ENCODE data around the gene FUT8. TPM values are rescaled to one million over a fixed set of nuclear protein-coding genes. Genes with fewer than 3 reads are reported as not detected.

The FUT8 gene
- total and polyA plus RNA-seq, 5 donors, result 5.2 to 16.9 (median 14.8) TPM

- intact Hi-C loops (cut with DNase I), result no loop called here
- H3K4me1 ChIP-seq (ENCODE audit: control insufficient read depth, insufficient read depth, low read length), result no peaks in the 10 kb centered on the region
- H3K4me3 ChIP-seq (ENCODE audit: low read length), result no peak overlapping the region
- WGBS, result 72% methylated on average over 2 of the region's 2 CpGs
- H3K9me3 ChIP-seq (ENCODE audit: control insufficient read depth, low read length), result no peaks in the 10 kb centered on the region
- no peak for ATAC-seq
- no peak for DNase-seq
- H3K27me3 ChIP-seq (ENCODE audit: control insufficient read depth, insufficient read depth), result no peaks in the 10 kb centered on the region
- no peak overlapping the region for H3K27ac ChIP-seq (ENCODE audit: low read length)
These were observed 148.0 kb downstream of the FUT8 start for GRCh38 chr14:65560340-65561027.

- ATAC-seq (no peak), DNase-seq (no peak)
- intact Hi-C loops (cut with DNase I), result no loop called here
- H3K27me3 ChIP-seq (ENCODE audit: control insufficient read depth, insufficient read depth), result no peaks in the 10 kb centered on the region
- 98% methylated on average over 4 of the region's 4 CpGs for WGBS
- no peaks in the 10 kb centered on the region for H3K4me1 ChIP-seq (ENCODE audit: control insufficient read depth, insufficient read depth, low read length)
- H3K9me3 ChIP-seq (ENCODE audit: control insufficient read depth, low read length), result no peaks in the 10 kb centered on the region
- no peak overlapping the region for H3K4me3 ChIP-seq (ENCODE audit: low read length)
- H3K27ac ChIP-seq (ENCODE audit: low read length), result no peak overlapping the region
These were observed 151.8 kb downstream of the FUT8 start for GRCh38 chr14:65564370-65564769.

- Histone ChIP-seq H3K27ac (ENCODE audit: low read length) (no peak overlapping the region), H3K9me3 (ENCODE audit: control insufficient read depth, low read length) (no peaks in the 10 kb centered on the region), H3K4me3 (ENCODE audit: low read length) (no peak overlapping the region), H3K27me3 (ENCODE audit: control insufficient read depth, insufficient read depth) (no peaks in the 10 kb centered on the region), H3K4me1 (ENCODE audit: control insufficient read depth, insufficient read depth, low read length) (no peaks in the 10 kb centered on the region)
- intact Hi-C loops (cut with DNase I), result no loop called here
- DNase-seq, result no peak
- 62% methylated on average over 1 of the region's 1 CpG for WGBS
- no peak for ATAC-seq
These were observed 153.4 kb downstream of the FUT8 start for GRCh38 chr14:65565948-65566347.

GRCh38 chr14:65566820-65567522, 154.4 kb downstream of the FUT8 start:
- Histone ChIP-seq H3K27ac (ENCODE audit: low read length) (no peak overlapping the region), H3K27me3 (ENCODE audit: control insufficient read depth, insufficient read depth) (no peaks in the 10 kb centered on the region), H3K9me3 (ENCODE audit: control insufficient read depth, low read length) (no peaks in the 10 kb centered on the region), H3K4me1 (ENCODE audit: control insufficient read depth, insufficient read depth, low read length) (no peaks in the 10 kb centered on the region), H3K4me3 (ENCODE audit: low read length) (no peak overlapping the region)
- WGBS, result 93% methylated on average over 5 of the region's 5 CpGs
- no peak for DNase-seq
- ATAC-seq, result no peak
- intact Hi-C loops (cut with DNase I), result no loop called here

GRCh38 chr14:65574611-65575010, 162.1 kb downstream of the FUT8 start:
- Histone ChIP-seq H3K9me3 (ENCODE audit: control insufficient read depth, low read length) (no peaks in the 10 kb centered on the region), H3K4me1 (ENCODE audit: control insufficient read depth, insufficient read depth, low read length) (no peaks in the 10 kb centered on the region), H3K27me3 (ENCODE audit: control insufficient read depth, insufficient read depth) (no peaks in the 10 kb centered on the region), H3K4me3 (ENCODE audit: low read length) (no peak overlapping the region), H3K27ac (ENCODE audit: low read length) (no peak overlapping the region)
- DNase-seq (no peak), ATAC-seq (no peak)
- WGBS, result 46% methylated on average over 2 of the region's 2 CpGs
- intact Hi-C loops (cut with DNase I), result no loop called here

GRCh38 chr14:65575389-65575788, 162.9 kb downstream of the FUT8 start:
- 97% methylated on average over 6 of the region's 6 CpGs for WGBS
- H3K27me3 ChIP-seq (ENCODE audit: control insufficient read depth, insufficient read depth), result no peaks in the 10 kb centered on the region
- no peak overlapping the region for H3K4me3 ChIP-seq (ENCODE audit: low read length)
- intact Hi-C loops (cut with DNase I), result no loop called here
- H3K9me3 ChIP-seq (ENCODE audit: control insufficient read depth, low read length), result no peaks in the 10 kb centered on the region
- DNase-seq (no peak), ATAC-seq (no peak)
- no peak overlapping the region for H3K27ac ChIP-seq (ENCODE audit: low read length)
- no peaks in the 10 kb centered on the region for H3K4me1 ChIP-seq (ENCODE audit: control insufficient read depth, insufficient read depth, low read length)

- Histone ChIP-seq H3K4me1 (ENCODE audit: control insufficient read depth, insufficient read depth, low read length) (peaks cover 2% of the 10 kb centered on the region), H3K27me3 (ENCODE audit: control insufficient read depth, insufficient read depth) (no peaks in the 10 kb centered on the region), H3K9me3 (ENCODE audit: control insufficient read depth, low read length) (no peaks in the 10 kb centered on the region), H3K4me3 (ENCODE audit: low read length) (no peak overlapping the region), H3K27ac (ENCODE audit: low read length) (no peak overlapping the region)
- 86% methylated on average over 1 of the region's 1 CpG for WGBS
- intact Hi-C loops (cut with DNase I), result no loop called here
- DNase-seq, result no peak
- ATAC-seq, result no peak
These were observed 168.4 kb downstream of the FUT8 start for GRCh38 chr14:65580973-65581372.

- H3K27ac ChIP-seq (ENCODE audit: low read length), result no peak overlapping the region
- 94% methylated on average over 3 of the region's 3 CpGs for WGBS
- intact Hi-C loops (cut with DNase I), result no loop called here
- no peaks in the 10 kb centered on the region for H3K27me3 ChIP-seq (ENCODE audit: control insufficient read depth, insufficient read depth)
- H3K4me1 ChIP-seq (ENCODE audit: control insufficient read depth, insufficient read depth, low read length), result peaks cover 2% of the 10 kb centered on the region
- no peak for DNase-seq
- no peaks in the 10 kb centered on the region for H3K9me3 ChIP-seq (ENCODE audit: control insufficient read depth, low read length)
- no peak for ATAC-seq
- H3K4me3 ChIP-seq (ENCODE audit: low read length), result no peak overlapping the region
These were observed 168.8 kb downstream of the FUT8 start for GRCh38 chr14:65581378-65581777.

- peaks cover 2% of the 10 kb centered on the region for H3K4me1 ChIP-seq (ENCODE audit: control insufficient read depth, insufficient read depth, low read length)
- H3K27me3 ChIP-seq (ENCODE audit: control insufficient read depth, insufficient read depth), result no peaks in the 10 kb centered on the region
- no peak overlapping the region for H3K4me3 ChIP-seq (ENCODE audit: low read length)
- ATAC-seq (no peak), DNase-seq (no peak)
- 95% methylated on average over 3 of the region's 3 CpGs for WGBS
- H3K9me3 ChIP-seq (ENCODE audit: control insufficient read depth, low read length), result no peaks in the 10 kb centered on the region
- no peak overlapping the region for H3K27ac ChIP-seq (ENCODE audit: low read length)
- intact Hi-C loops (cut with DNase I), result no loop called here
These were observed 169.3 kb downstream of the FUT8 start for GRCh38 chr14:65581799-65582198.

- 96% methylated on average over 1 of the region's 1 CpG for WGBS
- no peaks in the 10 kb centered on the region for H3K27me3 ChIP-seq (ENCODE audit: control insufficient read depth, insufficient read depth)
- no peaks in the 10 kb centered on the region for H3K9me3 ChIP-seq (ENCODE audit: control insufficient read depth, low read length)
- H3K27ac ChIP-seq (ENCODE audit: low read length), result no peak overlapping the region
- peaks cover 2% of the 10 kb centered on the region for H3K4me1 ChIP-seq (ENCODE audit: control insufficient read depth, insufficient read depth, low read length)
- no peak for DNase-seq
- ATAC-seq, result no peak
- no peak overlapping the region for H3K4me3 ChIP-seq (ENCODE audit: low read length)
- intact Hi-C loops (cut with DNase I), result no loop called here
These were observed 172.7 kb downstream of the FUT8 start for GRCh38 chr14:65585216-65585615.

- Histone ChIP-seq H3K4me3 (ENCODE audit: low read length) (no peak overlapping the region), H3K27me3 (ENCODE audit: control insufficient read depth, insufficient read depth) (no peaks in the 10 kb centered on the region), H3K9me3 (ENCODE audit: control insufficient read depth, low read length) (no peaks in the 10 kb centered on the region), H3K4me1 (ENCODE audit: control insufficient read depth, insufficient read depth, low read length) (peaks cover 2% of the 10 kb centered on the region), H3K27ac (ENCODE audit: low read length) (no peak overlapping the region)
- ATAC-seq, result no peak
- WGBS, result 85% methylated on average over 4 of the region's 4 CpGs
- DNase-seq, result no peak
- intact Hi-C loops (cut with DNase I), result no loop called here
These were observed 176.1 kb downstream of the FUT8 start for GRCh38 chr14:65588426-65589140.

Measured in right cardiac atrium (tissue), 5 donors.